B cell (primary cell): ENCODE data around the gene SAC3D1. TPM values are rescaled to one million over a fixed set of nuclear protein-coding genes. Genes with fewer than 3 reads are reported as not detected.

Experiments
- ATAC-seq: fragments of 200-7000 bp; cut with Tn5 transposase; one replicate; pipeline ENCODE4 v1.10.0; 2021; ENCODE audit warnings: low read depth, mild to moderate bottlenecking, moderate number of reproducible peaks, moderate library complexity
- CTCF ChIA-PET: fragments of 350-600 bp; sonication (Branson Sonifier 250); formaldehyde crosslinking; loops from one replicate; lab custom pipeline; 2021; ENCODE audit warnings: antibody characterized with exemption, inconsistent platforms; lab: Charles Lee
- POLR2A ChIA-PET: fragments of 350-600 bp; sonication (Branson Sonifier 250); formaldehyde crosslinking; loops from one replicate; lab custom pipeline; 2021; ENCODE audit warnings: antibody characterized with exemption; lab: Charles Lee
- DNase-seq: peaks from one replicate; pipeline ENCODE4 v3.0.0; 2013
- H2AFZ ChIP-seq: 2 replicates; pipeline ENCODE4 v1.6.1; 2012; ENCODE audit warnings: mild to moderate bottlenecking, low read depth, low read length; ENCODE audit not compliant: insufficient read depth, poor library complexity, severe bottlenecking
- H3K27ac ChIP-seq, 2 donors: 1 replicate in 1 of 2; 2 replicates in 1 of 2; pipeline ENCODE4 v1.5.1; 2012 to 2013; ENCODE audit warnings: low read length in 2 of 2, mild to moderate bottlenecking in 2 of 2, moderate library complexity in 1 of 2
- H3K27me3 ChIP-seq, 4 experiments: fragments of 200-600 bp in 1 of 4; sonication (generic) in 1 of 4; replicated peaks in 1 of 4; 1 replicate in 2 of 4; 2 replicates in 2 of 4; pipeline versions ENCODE4 v1.6.1 to v1.7.0; 2013 to 2016; ENCODE audit warnings: low read length in 3 of 4, mild to moderate bottlenecking in 2 of 4, mixed read lengths in 1 of 4, moderate library complexity in 1 of 4; ENCODE audit not compliant: insufficient read depth in 4 of 4, control insufficient read depth in 3 of 4; ENCODE audit errors: control extremely low read depth in 1 of 4
- H3K36me3 ChIP-seq, 2 experiments: replicated peaks in 1 of 2; 1 replicate in 1 of 2; 2 replicates in 1 of 2; pipeline versions ENCODE4 v1.6.1 to v1.7.1; 2013; ENCODE audit warnings: low read length in 1 of 2; ENCODE audit not compliant: insufficient read depth in 2 of 2, control insufficient read depth in 1 of 2; ENCODE audit errors: control extremely low read depth in 1 of 2, extremely low read depth in 1 of 2
- H3K4me1 ChIP-seq, 2 donors: fragments of 200-600 bp in 1 of 2; sonication (generic) in 1 of 2; 1 replicate in 1 of 2; 2 replicates in 1 of 2; pipeline versions ENCODE4 v1.5.1 to v1.6.1; 2013 to 2017; ENCODE audit warnings: low read length in 2 of 2; ENCODE audit not compliant: control insufficient read depth in 2 of 2, insufficient read depth in 2 of 2
- H3K4me2 ChIP-seq: replicated peaks from 2 replicates; pipeline ENCODE3; 2012; ENCODE audit warnings: mild to moderate bottlenecking, low read depth, low read length; ENCODE audit not compliant: poor library complexity, severe bottlenecking
- H3K4me3 ChIP-seq, 5 experiments: fragments of 200-600 bp in 1 of 5; sonication (generic) in 1 of 5; 1 replicate in 3 of 5; 2 replicates in 2 of 5; pipeline versions ENCODE4 v1.5.1 to v1.7.0; 2011 to 2016; ENCODE audit warnings: low read length in 4 of 5, mild to moderate bottlenecking in 4 of 5, low read depth in 2 of 5, control low read depth in 1 of 5, moderate library complexity in 1 of 5; ENCODE audit not compliant: insufficient read depth in 1 of 5; ENCODE audit errors: control extremely low read depth in 1 of 5, extremely low read depth in 1 of 5
- H3K79me2 ChIP-seq: fragments of 200-600 bp; sonication (generic); one replicate; pipeline ENCODE4 v1.6.0; 2016; ENCODE audit warnings: low read length; ENCODE audit not compliant: control insufficient read depth, insufficient read depth
- H3K9ac ChIP-seq: fragments of 200-600 bp; sonication (generic); 2 replicates; pipeline ENCODE4 v1.6.1; 2017; ENCODE audit warnings: mild to moderate bottlenecking, low read length, moderate library complexity
- H3K9me3 ChIP-seq, 3 donors: one replicate each; pipeline versions ENCODE4 v1.6.1 to v1.7.1; 2013; ENCODE audit warnings: low read length in 2 of 3; ENCODE audit not compliant: control insufficient read depth in 2 of 3, insufficient read depth in 1 of 3; ENCODE audit errors: control extremely low read depth in 1 of 3
- H4K20me1 ChIP-seq: 2 replicates; pipeline ENCODE4 v1.6.0; 2012; ENCODE audit warnings: mild to moderate bottlenecking, low read length; ENCODE audit not compliant: insufficient read depth, control insufficient read depth, poor library complexity, severe bottlenecking
- H3K27ac Mint-ChIP-seq: one replicate; pipeline ENCODE4 v1.8.0; 2021; ENCODE audit warnings: mixed read lengths
- H3K27me3 Mint-ChIP-seq: one replicate; pipeline ENCODE4 v1.8.0; 2021; ENCODE audit warnings: mixed read lengths
- H3K4me1 Mint-ChIP-seq: one replicate; pipeline ENCODE4 v1.8.0; 2021; ENCODE audit warnings: mixed read lengths
- H3K4me3 Mint-ChIP-seq: one replicate; pipeline ENCODE4 v1.8.0; 2021; ENCODE audit warnings: mixed read lengths
- H3K9me3 Mint-ChIP-seq: one replicate; pipeline ENCODE4 v1.8.0; 2022; ENCODE audit warnings: mixed read lengths; ENCODE audit not compliant: insufficient read depth
- EZH2 ChIP-seq: IDR thresholded peaks from 2 replicates; pipeline ENCODE4 v1.6.1; 2012; ENCODE audit warnings: borderline replicate concordance, low read depth, mild to moderate bottlenecking, moderate library complexity, low read length; ENCODE audit not compliant: insufficient read depth, poor library complexity, severe bottlenecking
- WGBS: methylation state at CpG from one replicate; pipeline ENCODE4 v1.1.5; 2013; ENCODE audit warnings: missing lambda C conversion rate; ENCODE audit not compliant: insufficient coverage; 5-methylcytosine and 5-hydroxymethylcytosine counted together
- intact Hi-C: fragments of 100-400 bp; cut with micrococcal nuclease; formaldehyde crosslinking; loops from one replicate; pipeline ENCODE4 v1.10.0; 2022
- polyA plus RNA-seq: library from polyadenylated mRNA; depleted of rRNA; stranded (reverse); fragments of >200 nt; gene quantifications from 2 replicates; pipeline ENCODE4 v1.2.3, GENCODE V29; 2012
- total RNA-seq, 2 donors: library from RNA; stranded (reverse); fragments of 120-200 nt in 1 of 2; gene quantifications; 1 replicate in 1 of 2; 2 replicates in 1 of 2; pipeline versions ENCODE4 v1.2.3 to v1.2.4, GENCODE V29; 2013 to 2022
- TF ChIP-seq, protein P1 (sequence below): fragments of 200-600 bp; IDR thresholded peaks from one replicate; pipeline ENCODE4 v1.8.0; 2022; ENCODE audit warnings: antibody characterized with exemption, mild to moderate bottlenecking

SAC3D1 gene
- total and polyA plus RNA-seq, 2 donors (not counting 1 experiment from before 2014, with no cell fraction given), result 5.9 to 6.0 TPM

DNA sequence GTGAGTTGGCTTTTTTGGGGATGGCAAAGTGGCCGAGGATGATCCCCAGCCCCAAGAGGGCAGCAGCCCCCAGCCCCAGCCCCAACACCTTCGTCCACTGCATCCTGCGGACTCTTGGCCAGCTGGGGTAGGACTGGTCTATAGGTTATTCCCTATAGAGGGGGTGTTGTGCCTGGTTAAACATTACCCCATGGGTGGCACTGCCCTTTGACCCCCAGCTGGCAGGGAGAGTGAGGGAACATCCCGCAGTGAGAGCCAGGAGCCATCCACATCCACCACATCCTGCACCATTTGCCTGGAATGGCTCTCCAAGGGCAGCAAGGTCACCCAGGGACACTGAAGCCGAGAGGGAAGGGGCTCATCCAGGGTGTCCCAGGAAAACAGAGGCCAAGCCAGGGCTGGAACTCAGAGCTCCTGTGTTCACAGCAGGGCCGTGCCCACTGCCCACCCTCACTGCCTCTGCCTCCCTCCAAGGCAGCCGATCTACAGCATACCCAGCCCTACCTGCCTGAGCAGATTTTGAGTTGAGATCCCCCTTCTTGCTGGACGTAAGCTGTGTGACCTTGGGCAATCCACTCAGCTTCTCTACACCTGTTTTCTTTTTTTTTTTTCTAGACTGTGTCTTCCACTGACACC is 17.5 kb downstream of the SAC3D1 start, which contains the start of gene NAALADL1:
Gene NAALADL1, minus strand, starts transcription at position 135 of the 636 bp plus-strand sequence. Its CDS starts 32 bp downstream, at position 103.
- Histone ChIP-seq H3K4me2 (no peak within 1 kb of the TSS), H3K4me1 (peaks cover 9 to 10% of the 10 kb centered on the region in 2 donors), H3K4me3 (no peak within 1 kb of the TSS), H4K20me1 (no peaks in the 10 kb centered on the region), H3K9me3 (peaks cover 0 to 3% (median 0%) of the 10 kb centered on the region in 3 donors), H3K79me2 (no peaks in the 10 kb centered on the region), H3K27ac (no peak within 1 kb of the TSS), H2AFZ (no peak within 1 kb of the TSS), H3K27me3 (peaks cover 0 to 2% (median 1%) of the 10 kb centered on the region in 4 experiments), H3K36me3 (no peaks in the 10 kb centered on the region), H3K9ac (no peak within 1 kb of the TSS)
- H3K4me3 Mint-ChIP-seq, result no peak within 1 kb of the TSS
- ATAC-seq, result no peak
- ChIA-PET POLR2A (no interaction called here), CTCF (no interaction called here)
- intact Hi-C loops, result no loop called here
- H3K27me3 Mint-ChIP-seq, result no peaks in the 10 kb centered on the region
- TF ChIP-seq, protein P1, sequence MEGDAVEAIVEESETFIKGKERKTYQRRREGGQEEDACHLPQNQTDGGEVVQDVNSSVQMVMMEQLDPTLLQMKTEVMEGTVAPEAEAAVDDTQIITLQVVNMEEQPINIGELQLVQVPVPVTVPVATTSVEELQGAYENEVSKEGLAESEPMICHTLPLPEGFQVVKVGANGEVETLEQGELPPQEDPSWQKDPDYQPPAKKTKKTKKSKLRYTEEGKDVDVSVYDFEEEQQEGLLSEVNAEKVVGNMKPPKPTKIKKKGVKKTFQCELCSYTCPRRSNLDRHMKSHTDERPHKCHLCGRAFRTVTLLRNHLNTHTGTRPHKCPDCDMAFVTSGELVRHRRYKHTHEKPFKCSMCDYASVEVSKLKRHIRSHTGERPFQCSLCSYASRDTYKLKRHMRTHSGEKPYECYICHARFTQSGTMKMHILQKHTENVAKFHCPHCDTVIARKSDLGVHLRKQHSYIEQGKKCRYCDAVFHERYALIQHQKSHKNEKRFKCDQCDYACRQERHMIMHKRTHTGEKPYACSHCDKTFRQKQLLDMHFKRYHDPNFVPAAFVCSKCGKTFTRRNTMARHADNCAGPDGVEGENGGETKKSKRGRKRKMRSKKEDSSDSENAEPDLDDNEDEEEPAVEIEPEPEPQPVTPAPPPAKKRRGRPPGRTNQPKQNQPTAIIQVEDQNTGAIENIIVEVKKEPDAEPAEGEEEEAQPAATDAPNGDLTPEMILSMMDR, result no peak
- TF ChIP-seq EZH2, result no peak
- DNase-seq, result no peak
- H3K9me3 Mint-ChIP-seq, result no peaks in the 10 kb centered on the region
- H3K4me1 Mint-ChIP-seq, result peaks cover 12% of the 10 kb centered on the region
- H3K27ac Mint-ChIP-seq, result no peak within 1 kb of the TSS
- over 99% methylated on average over 6 of the region's 8 CpGs for WGBS

DNA sequence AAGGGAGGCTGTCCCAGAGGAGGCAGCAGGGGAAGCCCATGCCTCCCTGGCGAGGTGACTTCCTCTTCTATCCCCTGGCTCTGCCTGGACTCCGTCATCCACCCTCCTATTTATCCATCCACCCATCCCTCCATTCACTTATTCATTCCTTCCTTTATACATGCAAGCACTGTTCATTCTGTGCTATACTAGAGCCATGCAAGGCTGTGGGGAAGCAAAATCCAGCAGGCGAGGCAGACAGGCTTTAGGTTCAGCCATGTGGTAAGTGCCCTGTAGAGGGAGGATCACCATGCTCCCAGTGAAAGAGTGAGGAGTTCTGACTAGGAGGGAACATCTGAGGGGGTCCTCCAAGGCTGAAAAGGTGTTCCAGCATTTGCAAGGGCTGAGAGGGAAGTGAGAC is 18.5 kb downstream of the SAC3D1 start:
- H3K27ac Mint-ChIP-seq, result no peak overlapping the region
- H3K27me3 Mint-ChIP-seq, result no peaks in the 10 kb centered on the region
- H3K4me3 ChIP-seq, result no peak overlapping the region
- H3K27ac ChIP-seq, result no peak overlapping the region
- H3K36me3 ChIP-seq, result no peaks in the 10 kb centered on the region
- ATAC-seq, result no peak
- ChIA-PET POLR2A (no interaction called here), CTCF (interaction anchor here (1.1 kb wide), 1 partner anchor 19 kb away, joined by 3 read pairs; no protein-coding TSS in a partner anchor)
- no peak overlapping the region for H3K4me2 ChIP-seq
- H3K9ac ChIP-seq, result no peak overlapping the region
- DNase-seq, result no peak
- WGBS, result 63% methylated on average over 3 of the region's 3 CpGs
- H3K4me1 ChIP-seq, result peaks cover 0 to under 1% of the 10 kb centered on the region in 2 donors
- no peaks in the 10 kb centered on the region for H3K79me2 ChIP-seq
- intact Hi-C loops, result no loop called here
- TF ChIP-seq, protein P1, result no peak
- no peak for TF ChIP-seq EZH2
- no peaks in the 10 kb centered on the region for H4K20me1 ChIP-seq
- peaks cover 2% of the 10 kb centered on the region for H3K4me1 Mint-ChIP-seq
- peaks cover 0 to 2% (median 1%) of the 10 kb centered on the region in 4 experiments for H3K27me3 ChIP-seq
- no peaks in the 10 kb centered on the region for H3K9me3 Mint-ChIP-seq
- H3K4me3 Mint-ChIP-seq, result no peak overlapping the region
- no peak overlapping the region for H2AFZ ChIP-seq
- H3K9me3 ChIP-seq, result peaks cover 0 to 3% (median 0%) of the 10 kb centered on the region in 3 donors
